Astrocyte of the cerebellum (primary cell): ENCODE measurements around the gene ADTRP.

Experiments
- DNase-seq: peaks from one replicate; pipeline ENCODE4 v3.0.0-alpha.2; 2011; ENCODE audit warnings: low read depth
- H3K4me3 ChIP-seq: 2 replicates; pipeline ENCODE4 v1.5.1; 2011; ENCODE audit warnings: mild to moderate bottlenecking, low read depth, low read length, moderate library complexity
- CTCF ChIP-seq: IDR thresholded peaks from 2 replicates; pipeline ENCODE4 v1.5.1; 2012; ENCODE audit warnings: low read length, low read depth, moderate library complexity, mild to moderate bottlenecking; ENCODE audit errors: missing control alignments
- in situ Hi-C: cut with HindIII; loops from 2 replicates; pipeline ENCODE4 v1.10.0; 2017; ENCODE audit warnings: low sequenced_read_pairs

ADTRP gene

GRCh38 chr6:11688425-11688709, 90.2 kb downstream of the ADTRP start:
- DNase-seq: no peak
- H3K4me3 ChIP-seq: no peak overlapping the region
- in situ Hi-C loops: no loop called here
- TF ChIP-seq CTCF: no peak

DNA sequence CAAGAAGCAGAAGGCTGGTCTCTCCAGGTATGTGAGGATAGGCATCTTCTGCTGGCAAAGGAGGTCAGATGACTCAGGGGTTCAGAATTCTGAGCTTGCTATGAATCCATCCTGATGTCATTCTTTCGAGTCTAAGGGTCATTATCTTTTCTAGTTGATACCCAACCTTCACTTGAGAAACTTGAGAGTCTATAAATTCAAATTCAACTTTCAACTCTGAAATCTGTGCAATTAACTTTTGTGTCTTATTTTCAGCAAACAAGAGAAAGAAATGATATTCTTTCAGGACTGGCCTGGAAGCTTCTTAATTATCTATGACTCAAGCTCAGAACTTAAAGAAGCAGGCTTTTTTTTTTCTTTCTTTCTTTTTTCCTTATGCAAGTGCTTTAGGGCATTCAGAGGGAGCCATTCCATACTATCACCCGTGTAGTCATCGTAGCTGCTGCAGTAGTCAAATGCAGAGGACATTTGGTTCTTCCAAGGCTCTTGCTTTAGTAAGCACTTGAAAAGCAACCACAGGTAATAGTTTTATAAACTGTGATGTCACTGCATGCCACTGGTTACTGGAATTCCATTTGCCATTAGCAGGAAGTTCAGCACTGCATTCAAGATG, 93.0 kb downstream of the ADTRP start:
- no peak for TF ChIP-seq CTCF
- H3K4me3 ChIP-seq: no peak overlapping the region
- in situ Hi-C loops: no loop called here
- peak; percentile 13 for DNase-seq

- H3K4me3 ChIP-seq: no peak overlapping the region
- TF ChIP-seq CTCF: no peak
- in situ Hi-C loops: no loop called here
- DNase-seq: no peak
Measured at GRCh38 chr6:11684901-11685480, 93.6 kb downstream of the ADTRP start.

- in situ Hi-C loops: no loop called here
- TF ChIP-seq CTCF: no peak
- no peak for DNase-seq
- no peak overlapping the region for H3K4me3 ChIP-seq
Measured at GRCh38 chr6:11683871-11684270, 94.7 kb downstream of the ADTRP start.

- no peak for DNase-seq
- no peak for TF ChIP-seq CTCF
- in situ Hi-C loops: no loop called here
- H3K4me3 ChIP-seq: no peak overlapping the region
Measured at GRCh38 chr6:11682561-11682975, 96.0 kb downstream of the ADTRP start.

DNA sequence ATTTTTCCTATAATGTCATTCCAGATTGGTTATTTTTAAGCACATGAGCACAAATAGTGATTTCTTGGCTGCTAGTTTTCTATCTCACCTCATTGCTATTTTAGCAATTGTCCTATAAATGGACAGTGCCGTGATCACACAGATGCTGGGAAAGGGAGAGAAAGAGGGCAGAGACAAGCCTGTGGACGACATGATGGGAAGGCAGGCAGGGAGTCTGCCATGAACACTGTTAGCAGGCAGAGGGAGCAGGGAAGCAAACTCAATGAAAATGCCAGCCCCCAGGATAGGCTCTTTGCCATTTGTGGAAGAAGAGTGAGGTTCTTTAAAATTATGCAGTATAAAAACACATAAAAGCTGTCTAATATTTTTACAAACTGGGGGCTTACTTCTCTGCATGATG, 96.8 kb downstream of the ADTRP start:
- DNase-seq: no peak
- in situ Hi-C loops: no loop called here
- no peak for TF ChIP-seq CTCF
- H3K4me3 ChIP-seq: no peak overlapping the region
